ENCODE measurements around the gene LEMD1. TPM values are rescaled to one million over a fixed set of nuclear protein-coding genes. Genes with fewer than 3 reads are reported as not detected.
A peak's percentile ranks its signal among the peaks of the same experiment; 100 is the strongest.
"Not testable (repeated sequence)": the region's sequence is repeated elsewhere in the genome, so short reads cannot be mapped to it uniquely, and the experiment has no call there.

Gene LEMD1
- total RNA-seq, 1 donor from 2014 or later: 0.26 TPM

DNA sequence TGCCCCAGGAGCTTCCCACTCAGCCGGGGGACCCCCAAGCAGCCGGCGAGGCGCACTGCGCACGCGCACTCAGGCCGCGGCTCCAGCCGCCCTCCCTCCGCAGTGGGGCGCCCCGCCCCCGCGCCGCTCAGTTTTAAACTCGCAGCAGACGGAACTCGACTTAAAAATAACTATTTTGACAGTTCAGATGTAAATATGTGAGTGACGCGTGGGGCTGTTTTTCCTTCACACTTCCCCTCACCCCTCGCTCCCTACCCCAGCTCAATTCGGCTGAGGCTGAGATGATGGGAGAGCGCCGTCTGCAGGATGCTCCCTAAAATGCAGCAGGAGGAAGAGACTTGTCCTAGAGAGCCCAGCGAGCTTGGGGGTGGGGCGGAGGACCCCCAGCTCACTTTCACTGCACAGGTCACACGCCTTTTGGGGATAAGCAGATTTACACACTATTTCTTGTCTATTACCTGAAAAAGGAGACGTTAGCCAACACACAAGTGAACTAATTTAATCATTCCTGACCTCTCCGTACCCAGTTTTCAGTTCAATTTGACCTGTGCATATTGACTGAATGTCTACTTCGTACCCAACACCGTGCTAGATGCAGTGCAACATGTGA lies 8.9 kb upstream of the LEMD1 start:
- DNase-seq (ENCODE audit: low read depth in 2 of 2): peak; percentile 11 to 43

DNA sequence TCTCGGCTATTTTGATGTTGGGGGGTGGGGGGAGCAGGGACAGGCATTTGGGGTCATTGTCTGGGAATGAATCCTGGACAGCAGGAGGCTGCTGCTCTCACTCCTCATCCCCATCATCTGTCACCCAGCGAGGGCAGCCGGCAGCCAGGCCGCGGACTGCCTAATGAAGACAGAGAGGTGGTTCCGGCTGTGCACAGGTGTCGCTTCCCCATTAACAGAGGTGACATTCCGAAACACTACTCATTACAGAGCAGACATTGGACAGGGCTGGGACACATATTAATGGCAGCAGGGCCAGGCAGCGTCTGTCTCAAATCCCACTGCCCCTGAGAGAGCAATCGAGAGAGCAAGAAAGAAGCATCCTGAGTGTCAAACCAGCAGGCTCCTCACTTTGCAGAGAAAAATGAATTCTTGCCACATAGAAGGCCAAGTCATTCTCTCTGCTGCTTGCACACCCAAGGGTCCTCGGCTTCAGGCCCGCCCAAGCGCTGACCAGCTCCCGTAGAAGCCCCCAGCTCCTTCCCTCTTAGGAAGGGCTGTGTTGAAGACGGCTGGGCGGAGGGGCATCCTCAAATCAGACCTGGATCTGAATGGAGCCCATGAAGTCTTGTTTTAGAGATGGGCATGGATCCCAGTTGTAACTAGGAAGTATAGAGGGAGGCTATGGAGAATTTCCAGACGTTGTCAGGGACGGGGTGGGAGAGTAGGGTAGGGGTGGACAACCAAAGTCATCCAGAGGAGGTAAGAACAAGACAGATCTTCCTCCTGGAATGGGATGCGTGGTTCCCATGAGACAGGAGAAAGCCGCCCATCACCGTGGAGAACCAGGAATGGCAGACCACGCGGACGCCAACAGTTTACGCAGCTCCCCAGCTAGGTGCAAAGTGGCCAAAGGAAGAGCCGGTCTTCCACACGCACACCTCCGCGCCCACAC lies 8.2 kb upstream of the LEMD1 start:
- DNase-seq (ENCODE audit: low read depth in 2 of 2): no peak

DNA sequence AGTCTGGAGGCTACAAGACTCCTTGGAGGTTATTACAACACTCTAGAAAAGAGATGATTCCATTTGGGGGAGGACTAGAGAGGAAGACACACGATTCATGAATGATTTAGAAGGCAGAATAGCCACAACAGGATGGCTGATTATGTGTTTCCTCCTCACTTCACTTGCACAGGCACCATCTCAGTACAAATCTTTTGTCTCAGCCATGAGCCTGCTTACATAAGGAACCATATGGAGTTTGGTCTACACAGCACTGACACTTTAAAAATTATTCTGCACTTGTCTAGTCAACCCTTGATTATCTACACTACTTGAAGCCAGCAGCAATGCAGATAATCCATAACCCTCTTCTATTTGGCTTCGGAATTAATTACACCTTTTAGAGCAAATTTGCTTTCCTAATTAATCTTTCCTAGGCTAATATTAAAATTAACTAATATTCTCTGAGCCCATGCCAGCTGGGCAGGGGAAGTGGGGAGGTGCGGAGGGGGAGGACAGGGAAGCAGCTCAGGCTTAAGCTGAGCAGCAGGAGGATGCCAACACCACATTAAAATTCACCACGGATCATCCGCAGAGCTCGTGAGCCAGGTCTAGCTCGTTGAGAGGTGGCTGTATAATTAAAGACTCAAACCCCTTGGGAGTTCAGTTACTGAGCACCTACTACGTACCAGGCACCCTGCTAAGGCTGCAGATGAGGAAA lies 3.2 kb upstream of the LEMD1 start:
- no peak for DNase-seq (ENCODE audit: low read depth in 2 of 2)

DNA sequence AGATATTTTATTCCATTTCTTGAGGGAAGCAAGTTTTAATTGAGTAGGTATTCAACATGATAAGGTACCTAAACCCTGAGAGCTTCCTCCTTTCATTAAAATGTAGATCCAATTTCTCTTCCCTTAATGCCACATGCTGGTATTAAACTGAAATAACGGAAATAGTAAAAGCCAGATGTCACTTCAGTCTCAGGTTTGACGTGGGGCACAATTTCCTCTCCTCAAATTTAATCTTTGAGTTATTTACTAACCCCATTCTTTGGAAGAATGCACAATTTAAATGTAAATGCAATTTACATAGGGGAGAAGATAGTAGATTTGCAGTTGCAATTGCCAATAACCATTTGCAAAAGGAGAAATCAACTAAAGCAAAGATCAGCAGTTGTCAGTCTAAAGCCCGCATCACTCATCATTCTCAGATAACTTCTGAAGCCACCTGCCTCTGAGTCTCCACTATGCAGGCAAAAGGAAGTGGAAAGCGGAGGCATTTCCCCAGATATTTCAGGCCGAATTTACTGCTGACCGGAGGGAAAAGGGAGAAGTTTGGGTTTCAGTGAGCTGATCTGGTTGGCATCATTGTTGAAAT lies 2.1 kb upstream of the LEMD1 start:
- DNase-seq (ENCODE audit: low read depth in 2 of 2): no peak

DNA sequence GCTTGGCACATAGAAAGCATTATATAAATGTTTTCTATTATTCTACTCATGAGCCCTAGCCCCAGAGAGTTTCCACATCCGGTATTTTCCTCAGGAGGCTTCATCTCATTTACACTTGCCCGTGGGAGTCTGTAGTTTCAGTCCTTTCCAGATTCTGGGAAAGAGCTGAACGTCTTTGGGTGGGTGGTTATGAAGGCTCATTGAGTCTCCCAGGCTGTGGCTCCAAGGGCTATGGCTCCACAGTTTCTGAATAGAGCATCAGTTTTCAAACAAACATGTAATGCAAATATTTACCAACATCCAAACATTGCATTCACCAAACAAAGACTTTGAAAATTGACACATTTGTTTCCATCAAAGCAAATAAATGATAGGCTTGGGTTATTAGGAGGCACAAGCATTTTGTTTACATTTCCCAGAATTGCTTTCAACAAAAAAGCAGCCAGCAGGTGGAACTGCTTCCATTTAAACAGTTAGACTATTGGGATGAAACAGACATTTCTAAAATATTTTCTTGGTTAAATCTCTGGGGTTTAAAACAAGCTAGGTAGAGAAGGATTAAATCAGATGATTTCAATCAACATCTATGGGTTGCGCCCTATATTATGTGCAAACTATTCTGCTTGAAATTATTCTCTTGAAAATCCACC lies 1.3 kb upstream of the LEMD1 start:
- DNase-seq (ENCODE audit: low read depth in 2 of 2): no peak

DNA sequence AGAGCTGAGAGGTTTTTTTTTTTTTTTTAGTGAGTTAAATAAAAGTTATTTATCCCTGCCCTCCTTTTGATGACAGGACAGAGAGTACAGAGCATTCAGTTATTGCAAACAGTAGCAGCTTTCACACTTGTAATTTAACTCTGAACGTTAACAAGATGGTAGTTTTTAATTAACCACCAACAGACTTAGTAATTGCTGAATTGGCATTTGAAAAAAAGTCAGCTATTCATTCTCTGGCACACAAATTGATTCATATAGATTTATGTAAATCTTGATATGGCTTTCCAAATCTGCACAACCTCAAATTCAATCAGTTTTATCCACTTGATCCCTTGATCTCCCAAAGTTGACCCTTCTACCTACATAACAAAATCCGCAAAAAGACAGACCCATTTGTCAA lies 918 bp downstream of the LEMD1 start:
- no peak for DNase-seq (ENCODE audit: low read depth in 2 of 2)

DNA sequence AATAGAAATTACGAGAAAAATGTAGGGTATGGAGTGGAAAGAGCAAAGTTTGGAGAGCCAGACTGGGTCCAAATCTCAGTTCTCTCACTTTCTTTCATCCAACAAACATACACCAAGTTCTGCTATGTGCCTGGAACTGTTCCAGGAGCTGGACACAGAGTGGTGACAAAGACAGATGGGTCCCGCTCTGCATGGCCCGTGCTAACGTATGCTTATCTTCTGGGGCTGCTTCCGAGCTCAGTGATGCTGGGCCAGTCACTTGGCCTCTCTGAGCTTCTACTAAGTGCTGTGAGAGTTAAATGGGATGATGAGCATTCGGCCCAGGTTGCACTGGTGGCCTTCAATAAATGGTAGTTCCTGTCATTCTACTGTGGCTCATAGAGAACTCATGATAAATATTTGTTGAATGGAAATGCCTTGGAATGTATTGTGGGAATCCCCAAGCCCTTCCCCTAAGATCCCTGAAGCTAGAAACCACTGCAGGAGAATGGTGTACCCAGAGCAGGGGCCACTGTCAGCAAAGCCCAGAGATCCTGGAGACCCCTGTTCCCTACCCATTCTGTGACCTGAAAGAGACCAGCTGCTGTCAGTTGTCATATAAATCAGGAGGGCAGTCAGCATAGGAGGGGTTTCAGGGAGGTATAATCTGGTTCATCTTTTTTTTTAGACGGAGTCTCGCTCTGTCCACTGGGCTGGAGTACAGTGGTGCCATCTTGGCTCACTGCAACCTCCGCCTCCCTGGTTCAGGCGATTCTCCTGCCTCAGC lies 3.8 kb downstream of the LEMD1 start:
- no peak for DNase-seq (ENCODE audit: low read depth in 2 of 2)

DNA sequence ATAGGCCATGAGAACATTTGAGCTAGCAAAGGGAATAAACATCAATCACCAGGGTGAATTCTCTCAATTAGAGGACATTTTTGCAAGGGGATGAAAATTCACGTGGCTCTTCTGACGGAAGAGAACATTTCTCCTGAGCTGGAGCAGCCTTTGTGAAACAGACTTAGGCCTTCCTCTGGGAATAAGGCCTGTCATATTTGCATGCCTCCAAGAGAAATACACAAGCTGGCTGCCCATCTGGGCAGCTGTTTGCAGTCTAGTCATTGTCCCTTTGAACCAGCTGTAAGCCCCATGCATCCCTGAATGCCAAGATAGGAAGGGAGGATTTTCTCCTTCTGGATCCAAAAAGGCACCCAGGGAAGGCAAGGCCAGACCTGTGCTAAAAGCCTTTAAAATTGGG lies 5.5 kb downstream of the LEMD1 start:
- no peak for DNase-seq (ENCODE audit: low read depth in 2 of 2)

DNA sequence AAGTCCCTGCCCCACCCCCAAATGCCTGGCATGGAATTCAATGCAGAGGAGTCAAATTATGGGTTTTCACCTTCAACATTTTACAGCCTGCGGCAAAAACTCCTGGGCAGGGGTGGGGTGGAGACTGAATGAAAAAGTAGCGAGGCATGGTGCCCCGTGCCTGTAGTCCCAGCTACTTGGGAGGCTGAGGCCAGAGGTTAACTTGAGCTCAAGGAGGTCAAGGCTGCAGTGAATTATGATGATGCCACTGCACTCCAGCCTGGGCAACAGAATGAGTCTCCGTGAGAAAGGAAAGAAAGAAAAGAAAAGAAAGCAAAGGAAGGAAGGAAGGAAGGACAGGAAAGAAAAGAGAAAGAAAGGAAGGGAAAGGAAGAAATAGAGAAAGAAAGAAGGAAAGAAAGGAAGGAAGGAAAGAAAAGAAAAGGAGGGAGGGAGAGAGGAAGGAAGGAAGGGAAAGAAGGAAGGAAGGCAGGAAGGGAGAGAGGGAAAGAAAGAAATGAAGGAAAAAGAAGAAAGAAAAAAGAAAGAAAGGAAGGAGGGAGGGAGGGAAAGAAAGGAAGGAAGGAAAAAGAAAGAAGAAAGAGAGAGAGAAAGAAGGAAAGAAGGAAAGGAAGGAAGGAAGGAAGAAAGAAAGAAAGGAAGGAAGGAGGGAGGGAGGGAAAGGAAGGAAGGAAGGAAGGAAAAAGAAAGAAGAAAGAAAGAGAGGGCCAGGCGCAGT lies 11.1 kb downstream of the LEMD1 start:
- no peak for DNase-seq (ENCODE audit: low read depth in 2 of 2)

DNA sequence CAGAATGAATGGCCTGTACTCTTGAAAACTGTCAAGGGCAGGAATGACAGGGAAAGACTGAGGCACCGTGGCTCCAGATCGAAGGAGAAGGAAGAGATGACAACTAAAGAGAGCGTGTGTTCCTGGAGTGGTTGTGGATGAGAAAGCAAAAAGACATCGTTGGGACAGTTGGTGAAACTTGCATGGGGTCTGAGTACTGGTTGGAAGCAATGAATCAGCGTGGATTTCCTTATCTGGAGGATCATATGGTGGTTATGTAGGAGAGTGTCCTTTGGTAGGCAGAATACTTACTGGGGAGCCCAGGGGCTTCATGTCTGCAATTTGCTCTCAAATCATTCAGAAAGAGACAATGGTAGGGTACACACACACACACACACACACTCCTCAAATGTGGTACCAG lies 13.9 kb downstream of the LEMD1 start:
- DNase-seq (ENCODE audit: low read depth in 2 of 2): no peak

DNA sequence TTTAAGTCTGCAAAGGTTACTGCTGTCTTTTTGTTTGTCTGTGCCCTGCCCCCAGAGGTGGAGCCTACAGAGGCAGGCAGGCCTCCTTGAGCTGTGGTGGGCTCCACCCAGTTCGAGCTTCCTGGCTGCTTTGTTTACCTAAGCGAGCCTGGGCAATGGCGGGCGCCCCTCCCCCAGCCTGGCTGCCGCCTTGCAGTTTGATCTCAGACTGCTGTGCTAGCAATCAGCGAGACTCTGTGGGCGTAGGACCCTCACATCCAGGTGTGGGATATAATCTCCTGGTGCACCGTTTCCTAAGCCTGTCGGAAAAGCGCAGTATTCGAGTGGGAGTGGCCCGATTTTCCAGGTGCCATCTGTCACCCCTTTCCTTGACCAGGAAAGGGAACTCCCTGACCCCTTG lies 15.6 kb downstream of the LEMD1 start:
- not testable (repeated sequence) for DNase-seq (ENCODE audit: low read depth in 2 of 2)

DNA sequence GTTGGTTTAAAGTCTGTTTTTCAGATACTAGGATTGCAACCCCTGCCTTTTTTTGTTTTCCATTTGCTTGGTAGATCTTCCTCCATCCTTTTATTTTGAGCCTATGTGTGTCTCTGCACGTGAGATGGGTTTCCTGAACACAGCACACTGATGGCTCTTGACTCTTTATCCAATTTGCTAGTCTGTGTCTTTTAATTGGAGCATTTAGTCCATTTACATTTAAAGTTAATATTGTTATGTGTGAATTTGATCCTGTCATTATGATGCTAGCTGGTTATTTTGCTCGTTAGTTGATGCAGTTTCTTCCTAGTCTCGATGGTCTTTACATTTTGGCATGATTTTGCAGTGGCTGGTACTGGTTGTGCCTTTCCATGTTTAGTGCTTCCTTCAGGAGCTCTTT lies 17.4 kb downstream of the LEMD1 start:
- DNase-seq (ENCODE audit: low read depth in 2 of 2): not testable (repeated sequence)

DNA sequence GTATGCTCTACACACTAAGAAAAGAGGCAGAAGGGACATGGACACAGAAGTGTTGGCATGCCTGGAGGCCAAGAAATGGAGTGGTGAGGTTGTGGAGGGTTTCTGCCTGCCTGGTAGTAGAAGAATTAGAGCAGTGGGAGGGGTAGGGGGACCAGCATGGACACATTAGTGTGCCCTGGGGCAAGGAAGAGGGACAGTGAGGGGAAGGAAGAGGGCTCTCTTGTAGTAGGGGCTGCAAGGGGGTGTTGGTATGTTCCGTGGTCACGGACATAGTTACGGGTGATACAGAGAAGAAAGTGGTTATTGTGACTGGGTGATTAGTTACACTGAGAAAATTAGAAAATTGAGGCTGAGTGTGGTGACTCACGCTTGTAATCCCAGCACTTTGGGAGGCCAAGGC lies 23.3 kb downstream of the LEMD1 start:
- no peak for DNase-seq (ENCODE audit: low read depth in 2 of 2)

DNA sequence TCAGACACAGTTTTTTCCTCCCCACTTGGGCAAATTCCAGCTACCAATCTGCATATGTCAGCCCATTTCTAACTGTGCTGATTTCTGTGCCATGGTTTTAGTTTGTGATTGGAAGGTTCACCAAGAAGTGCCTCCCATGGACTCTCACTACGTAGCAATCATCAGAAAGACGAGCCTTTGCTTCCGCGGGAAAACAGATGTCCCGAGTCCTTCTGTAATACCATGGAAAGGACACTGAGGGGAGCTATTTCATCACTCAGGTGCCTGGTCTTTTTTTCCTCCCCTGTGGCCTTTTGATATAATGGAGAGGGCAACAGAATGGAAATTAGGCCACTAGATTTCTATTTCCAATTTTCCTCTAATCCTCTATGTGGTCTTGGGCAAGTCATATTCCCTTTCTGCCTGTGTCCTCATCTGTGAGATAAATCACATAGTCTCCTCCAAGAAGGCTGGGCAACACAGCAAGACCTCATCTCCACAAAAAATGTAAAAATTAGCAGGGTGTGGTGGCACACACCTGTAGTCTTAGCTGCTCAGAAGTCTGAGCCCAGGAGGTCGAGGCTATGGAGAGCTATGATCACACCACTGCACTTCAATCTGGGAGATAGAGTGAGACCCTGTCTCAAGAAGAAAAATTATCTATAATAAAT lies 24.8 kb downstream of the LEMD1 start:
- peak; percentile 24 to 51 for DNase-seq (ENCODE audit: low read depth in 2 of 2)

DNA sequence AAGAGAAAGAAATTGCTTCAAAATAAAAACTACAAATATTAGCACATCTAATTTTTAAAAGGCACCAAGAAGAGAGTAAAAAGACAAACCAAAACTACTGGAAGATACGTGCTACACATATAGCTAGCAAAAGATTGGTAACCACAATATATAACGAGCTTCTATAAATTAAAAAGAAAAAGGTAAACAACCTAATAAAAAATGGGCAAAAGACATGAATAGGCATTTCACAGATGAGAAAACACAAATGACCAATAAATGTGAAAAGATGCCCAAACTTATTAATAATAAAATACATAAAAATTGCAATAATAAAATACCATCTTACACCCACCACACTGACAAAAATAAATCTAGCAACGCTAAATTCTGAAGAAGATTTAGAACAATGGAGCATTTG lies 26.2 kb downstream of the LEMD1 start:
- no peak for DNase-seq (ENCODE audit: low read depth in 2 of 2)

DNA sequence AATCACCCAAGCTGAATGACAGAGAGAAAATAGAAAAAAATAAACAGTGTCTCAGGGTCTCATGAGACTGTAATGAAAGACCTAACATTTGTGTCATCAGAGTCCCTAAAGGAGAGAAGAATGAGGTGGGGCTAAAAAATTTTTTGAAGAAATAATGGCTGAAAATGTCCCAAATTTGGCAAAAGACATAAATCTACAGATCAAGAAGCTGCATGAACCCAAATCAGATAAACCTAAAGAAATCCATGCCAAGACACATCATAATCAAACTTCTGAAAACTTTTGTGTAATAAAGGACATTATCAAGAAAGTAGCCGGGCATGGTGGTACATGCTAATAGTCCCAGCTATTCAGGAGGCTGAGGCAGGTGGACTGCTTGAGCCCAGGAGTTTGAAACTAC lies 29.2 kb downstream of the LEMD1 start:
- DNase-seq (ENCODE audit: low read depth in 2 of 2): no peak

DNA sequence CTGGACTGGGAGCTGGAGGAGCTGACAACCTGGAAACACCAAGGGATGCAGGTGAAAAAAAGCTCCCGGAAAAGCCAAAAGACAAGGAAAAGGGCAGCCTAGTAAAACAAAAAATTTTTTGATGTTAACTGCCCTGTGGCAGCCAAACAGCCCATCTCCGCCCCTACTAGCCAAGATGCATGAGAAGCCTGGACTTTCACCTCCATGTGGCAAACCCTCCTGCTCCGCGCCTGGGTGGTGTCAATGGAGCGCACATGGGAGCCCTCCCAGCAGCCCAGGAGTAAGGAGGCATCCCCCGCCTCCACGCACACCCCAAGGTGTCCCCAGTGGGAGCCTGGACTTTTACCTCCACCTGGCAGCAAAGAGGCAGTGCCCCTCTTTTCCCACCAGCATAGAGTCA lies 30.5 kb downstream of the LEMD1 start:
- no peak for DNase-seq (ENCODE audit: low read depth in 2 of 2)

DNA sequence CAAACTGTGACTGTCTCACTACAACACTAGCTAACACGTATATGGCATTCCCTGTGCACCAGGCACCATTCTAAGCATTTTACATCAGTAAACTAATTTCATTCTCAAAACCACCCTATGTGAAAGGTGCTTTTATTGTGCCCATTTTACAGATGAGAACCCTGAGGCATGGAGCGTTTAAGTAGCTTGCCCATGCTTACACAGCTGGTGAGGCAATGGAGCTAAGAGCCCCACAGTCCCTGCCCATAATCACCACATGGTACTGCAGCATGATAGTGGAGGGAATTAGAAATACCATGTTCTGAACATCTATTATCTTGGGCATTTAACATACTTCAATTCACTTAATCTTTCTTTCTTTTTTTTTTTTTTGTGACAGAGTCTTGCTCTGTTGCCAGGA lies 34.0 kb downstream of the LEMD1 start:
- DNase-seq (ENCODE audit: low read depth in 2 of 2): no peak

DNA sequence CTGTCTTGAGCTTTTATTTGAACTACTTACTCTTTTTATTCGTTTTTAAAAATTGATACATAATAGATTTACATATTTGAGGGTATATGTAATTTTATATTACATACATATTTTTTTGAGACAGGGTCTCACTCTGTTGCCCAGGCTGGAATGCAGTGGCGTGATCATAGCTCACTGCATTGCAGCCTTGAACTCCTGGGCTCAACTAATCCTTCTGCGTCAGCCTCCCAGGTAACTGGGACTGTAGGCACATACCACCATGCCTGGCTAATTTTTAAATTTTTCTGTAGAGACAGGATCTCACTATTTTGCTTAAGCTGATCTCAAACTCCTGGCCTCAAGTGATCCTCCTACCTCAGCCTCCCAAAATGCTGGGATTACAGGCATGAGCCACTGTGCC lies 38.9 kb downstream of the LEMD1 start:
- not testable (repeated sequence) for DNase-seq (ENCODE audit: low read depth in 2 of 2)

DNA sequence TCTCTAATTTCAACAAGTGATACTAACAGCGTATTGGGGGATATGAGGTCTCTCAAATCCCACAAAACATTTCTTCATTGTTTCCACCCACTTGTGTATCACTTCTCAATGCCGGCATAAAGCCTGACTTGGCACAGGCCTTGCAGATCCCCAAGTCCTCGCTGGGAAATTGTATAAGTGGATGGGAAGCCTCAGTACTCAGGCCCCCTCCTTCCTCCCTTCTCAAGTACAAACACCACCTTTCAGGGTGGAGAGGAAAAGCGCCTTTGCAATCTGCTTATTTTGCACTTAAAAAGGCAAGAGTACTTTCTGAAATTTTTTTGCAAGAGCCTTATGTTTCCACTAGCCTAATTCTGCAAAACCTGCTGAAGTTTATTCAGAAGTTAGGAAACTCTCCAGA lies 39.3 kb downstream of the LEMD1 start:
- DNase-seq (ENCODE audit: low read depth in 2 of 2): no peak

Data from dermis microvascular lymphatic vessel endothelial cell (primary cell).